Activated CD8-positive, alpha-beta memory T cell treated with anti-CD3 and anti-CD28 coated beads for 24 hours (primary cell): ENCODE measurements around the gene PRSS21.

Experiments used
- DNase-seq: peaks from one replicate; pipeline ENCODE4 v3.0.0-alpha.2; 2020

PRSS21 gene

GRCh38 chr16:2826591-2827373 lies 9.7 kb downstream of the PRSS21 start:
- no peak for DNase-seq

DNA sequence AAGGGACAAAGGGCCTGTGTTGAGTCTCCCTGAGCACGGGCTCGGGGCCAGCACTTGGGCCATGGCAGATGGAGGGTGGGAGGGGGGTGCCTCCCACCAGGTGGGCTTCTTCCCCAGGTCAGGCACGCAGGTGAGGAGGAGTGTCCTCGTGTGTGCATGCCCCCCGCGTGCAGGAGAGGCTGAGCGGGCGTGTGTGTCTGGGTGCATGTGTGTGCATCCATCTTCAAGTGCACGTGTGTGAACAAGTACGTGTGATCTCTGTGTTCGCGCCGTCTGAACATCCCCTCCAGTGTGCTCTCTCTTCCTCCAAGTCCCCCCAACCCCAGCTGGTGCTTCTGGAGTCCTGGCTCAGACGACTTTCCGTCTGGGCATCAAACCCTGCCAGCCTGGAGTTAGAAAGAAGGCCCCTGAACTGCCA lies 10.3 kb downstream of the PRSS21 start:
- DNase-seq: no peak

DNA sequence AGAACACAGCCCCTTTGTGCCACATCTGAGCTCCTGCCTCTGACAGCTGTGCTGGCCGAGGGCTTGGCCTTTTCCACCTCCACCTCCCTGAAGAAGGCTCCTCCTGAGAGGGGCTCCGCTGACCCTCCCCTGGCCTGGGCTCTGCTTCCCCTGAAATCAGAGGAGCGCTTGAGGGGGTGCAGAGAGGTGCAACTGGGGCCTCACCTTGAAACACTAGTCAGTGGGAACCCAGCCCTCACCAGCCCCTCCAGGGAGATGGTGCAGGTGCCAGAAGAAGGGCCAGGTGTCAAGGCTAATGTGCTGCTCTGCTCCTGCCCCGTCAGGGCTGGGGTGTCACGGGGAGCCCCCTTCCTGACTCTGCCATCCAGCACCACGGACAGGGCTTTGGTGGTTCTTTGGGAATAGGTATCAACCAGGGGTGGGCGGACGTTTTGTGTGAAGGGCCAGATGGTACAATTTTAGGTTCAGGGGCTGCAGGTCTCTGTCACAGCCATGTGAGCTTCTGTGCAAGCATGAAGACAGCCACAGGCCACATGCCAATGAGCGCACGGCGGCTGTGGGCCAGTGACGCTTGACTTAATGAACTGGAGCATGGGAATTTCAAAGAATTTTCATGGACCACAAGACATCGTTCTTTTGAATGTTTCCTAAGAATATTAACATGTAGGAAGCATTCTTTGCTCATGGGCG lies 10.9 kb downstream of the PRSS21 start:
- DNase-seq: no peak

DNA sequence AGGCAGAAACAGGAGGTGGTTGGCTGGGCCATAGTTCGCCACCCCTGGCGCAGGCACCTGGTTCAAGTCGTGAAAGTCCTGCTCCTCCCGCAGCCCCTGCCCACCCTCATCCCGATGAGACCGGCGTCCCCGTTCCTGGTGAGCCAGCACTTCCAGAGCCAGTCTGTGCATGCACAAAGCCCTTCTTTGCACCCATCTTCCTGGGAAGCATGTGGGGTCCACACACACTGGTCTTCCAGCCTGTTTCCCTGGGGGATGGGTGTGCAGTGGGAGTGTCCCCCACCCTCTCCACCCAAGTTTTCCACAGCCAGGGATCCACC lies 11.4 kb downstream of the PRSS21 start:
- no peak for DNase-seq

- DNase-seq: no peak
Observed at GRCh38 chr16:2828876-2829430, 11.9 kb downstream of the PRSS21 start.

DNA sequence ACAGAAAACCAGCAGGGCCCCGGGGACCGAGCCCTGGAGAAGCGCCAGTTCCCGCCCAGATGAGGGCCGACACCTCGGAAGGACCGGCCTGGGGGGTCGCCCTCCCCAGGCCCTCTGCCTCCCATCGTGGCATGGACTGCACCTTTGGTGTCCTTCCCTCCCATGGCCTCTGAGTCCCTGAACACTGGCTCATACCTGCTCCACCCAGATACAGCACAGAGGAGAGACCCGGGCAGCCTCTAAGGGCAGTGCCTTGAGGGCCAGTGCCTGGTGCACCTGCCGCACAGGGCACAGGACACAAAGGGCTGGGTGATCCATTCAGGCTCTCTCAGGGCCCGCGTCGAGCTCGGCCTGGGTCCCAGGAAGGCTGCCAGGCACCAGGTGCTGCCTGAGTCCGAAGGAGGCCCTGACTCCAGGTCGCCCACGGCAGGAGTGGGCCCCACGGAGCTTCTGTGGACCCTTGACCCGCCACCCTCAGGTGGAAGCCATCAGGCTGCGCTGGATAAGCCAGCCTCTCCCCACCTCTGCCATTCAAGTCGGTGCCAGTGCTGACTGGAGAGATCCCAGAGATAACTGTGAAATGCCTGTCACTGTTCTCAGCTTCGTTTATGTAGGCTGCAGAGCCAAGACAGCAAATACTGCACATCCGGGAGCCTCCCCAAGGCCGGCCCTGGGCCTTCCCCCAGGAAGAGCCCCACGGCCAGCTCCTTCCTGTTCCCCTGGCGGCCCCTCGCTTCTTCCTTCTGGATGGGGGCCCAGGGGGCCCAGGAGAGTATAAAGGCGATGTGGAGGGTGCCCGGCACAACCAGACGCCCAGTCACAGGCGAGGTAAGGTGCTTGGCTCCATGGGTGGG lies 12.7 kb downstream of the PRSS21 start, which contains the start of gene ZG16B:
Gene ZG16B, plus strand, starts transcription at position 803 of the 854 bp plus-strand sequence. CDS start 139 bp downstream, outside the sequence.
- DNase-seq: no peak

DNA sequence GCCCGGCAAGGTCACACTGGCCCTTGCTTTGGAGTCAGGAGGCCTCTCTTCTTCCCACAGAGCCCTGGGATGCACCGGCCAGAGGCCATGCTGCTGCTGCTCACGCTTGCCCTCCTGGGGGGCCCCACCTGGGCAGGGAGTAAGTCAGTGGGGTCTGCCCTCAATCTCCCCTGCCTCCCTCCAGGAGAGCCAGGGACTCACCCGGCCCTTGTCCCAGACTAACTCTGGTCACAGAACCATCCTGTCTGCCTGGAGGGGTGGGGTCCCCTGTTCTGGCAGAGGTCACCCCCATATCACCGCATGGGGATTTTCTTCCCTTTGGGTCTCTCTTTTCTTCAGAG lies 13.3 kb downstream of the PRSS21 start:
- DNase-seq: no peak

DNA sequence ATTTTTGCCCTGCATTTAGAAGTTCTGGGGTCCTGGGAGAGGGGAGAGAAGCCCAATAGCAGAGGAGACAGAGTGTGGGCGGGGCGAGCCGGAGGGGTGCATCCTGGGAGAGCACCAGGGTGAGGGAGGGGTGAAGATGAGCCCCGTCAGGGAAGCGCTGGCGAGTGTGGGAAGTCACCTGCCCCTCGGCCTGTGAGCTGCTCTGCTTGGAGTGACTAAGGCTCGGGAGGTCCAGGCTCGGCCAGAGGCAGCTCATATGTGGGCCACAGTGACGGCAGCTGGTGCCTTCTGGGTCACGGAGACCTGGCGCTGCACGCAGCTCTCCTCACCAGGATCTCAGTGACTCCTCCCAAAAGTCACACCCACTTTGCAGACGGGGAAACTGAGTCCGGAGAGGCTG lies 14.2 kb downstream of the PRSS21 start:
- DNase-seq: no peak

GRCh38 chr16:2833776-2834175 lies 16.7 kb downstream of the PRSS21 start:
- DNase-seq: no peak

GRCh38 chr16:2834968-2835367 lies 17.9 kb downstream of the PRSS21 start:
- DNase-seq: no peak

DNA sequence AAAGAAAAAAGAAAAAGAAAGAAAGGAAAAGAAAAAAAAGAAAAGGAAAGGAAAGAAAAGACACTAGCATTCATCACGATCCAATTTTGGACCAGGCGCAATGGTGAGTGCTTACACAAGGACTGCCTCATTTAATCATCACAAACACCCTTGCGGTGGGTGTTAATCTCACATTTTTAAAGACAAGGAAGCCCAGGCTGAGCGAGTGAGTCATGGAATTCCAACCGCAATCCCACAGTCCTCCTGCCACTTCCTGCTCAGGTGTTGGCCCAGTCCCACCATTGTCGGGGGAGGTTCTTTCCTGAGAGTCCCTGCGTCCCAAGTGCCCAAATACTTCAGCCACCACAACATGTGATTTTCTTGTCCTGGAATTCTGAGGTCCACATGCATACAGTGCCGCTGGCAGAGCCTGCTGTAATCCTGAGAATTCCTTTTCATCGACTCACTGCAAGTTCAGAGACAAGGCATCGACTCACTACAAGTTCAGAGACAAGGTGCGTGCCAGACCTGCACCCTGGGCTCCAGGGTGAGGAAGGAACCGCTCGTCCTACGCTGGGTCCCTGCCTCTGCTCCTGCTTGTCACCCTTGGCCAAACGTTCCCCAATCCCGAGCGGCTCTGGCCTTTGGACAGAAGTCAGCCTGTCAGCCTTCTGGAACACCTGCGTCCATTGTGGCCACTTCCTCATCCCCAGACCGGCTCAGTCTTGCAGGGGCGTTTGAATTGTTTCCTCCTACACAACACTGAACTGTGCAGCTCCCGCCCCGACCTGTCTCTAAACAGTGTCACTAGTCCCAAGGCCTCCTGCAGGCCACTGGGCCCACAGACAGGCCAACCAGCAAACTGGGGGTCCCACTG lies 18.8 kb downstream of the PRSS21 start:
- no peak for DNase-seq

GRCh38 chr16:2836646-2837508 lies 19.8 kb downstream of the PRSS21 start:
- no peak for DNase-seq

DNA sequence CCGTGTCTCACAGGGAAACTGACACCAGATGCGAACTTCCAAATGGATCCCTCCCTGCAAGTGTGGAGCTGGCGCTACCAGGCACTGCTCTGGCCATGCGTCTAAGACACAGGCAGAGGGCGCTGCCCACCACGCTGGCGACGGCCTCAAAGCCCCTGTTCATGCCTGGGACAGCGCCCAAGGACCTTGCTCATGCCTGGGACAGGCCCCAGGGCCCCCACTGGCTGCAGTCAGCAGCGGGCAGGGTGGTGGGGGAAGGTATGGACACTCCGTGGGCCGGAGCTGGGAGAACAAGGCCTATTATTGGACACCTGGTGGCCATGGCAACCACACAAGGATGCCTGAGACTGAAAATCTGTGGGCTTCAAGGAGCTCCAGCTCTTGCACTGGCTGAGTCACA lies 21.9 kb downstream of the PRSS21 start:
- peak; percentile 83 for DNase-seq

DNA sequence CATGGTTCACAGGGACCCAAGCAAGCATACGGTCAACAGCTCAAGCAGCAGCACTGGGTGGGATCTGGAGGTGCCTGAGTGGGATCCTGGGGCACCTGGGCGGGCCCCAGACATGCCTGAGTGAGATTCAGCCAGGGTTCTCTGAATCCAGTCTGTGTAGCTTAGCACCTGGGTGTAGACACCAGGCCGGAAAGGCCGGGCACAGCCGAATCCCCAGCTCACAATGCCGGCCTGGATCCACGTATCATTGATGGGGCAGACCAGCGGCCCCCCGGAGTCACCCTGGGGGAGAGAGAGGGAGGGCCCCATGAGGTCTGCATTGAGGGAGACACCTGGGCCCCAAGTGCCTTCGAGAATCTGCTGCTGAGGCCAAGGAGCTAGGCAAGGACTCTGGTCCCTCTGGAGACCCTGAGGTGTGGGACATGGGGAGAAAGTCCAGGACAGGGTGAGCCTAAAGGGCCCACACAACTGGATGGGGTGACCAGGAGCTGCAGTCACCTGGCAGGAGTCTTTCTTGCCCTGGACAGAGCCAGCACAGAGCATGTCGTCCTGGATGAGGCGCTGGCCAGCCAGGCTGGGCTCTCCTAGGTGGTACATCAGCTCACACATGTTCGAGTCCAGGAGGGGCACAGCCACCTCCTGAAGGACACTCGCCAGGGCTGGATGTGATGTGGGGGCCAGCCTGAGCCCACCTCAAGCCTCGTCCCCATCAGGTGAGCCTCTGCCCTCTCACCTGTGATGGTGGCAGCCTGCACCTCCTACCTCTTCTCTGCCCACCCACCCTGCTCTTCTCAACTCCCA lies 22.8 kb downstream of the PRSS21 start:
- no peak for DNase-seq

- no peak for DNase-seq
Observed at GRCh38 chr16:2840914-2841313, 23.9 kb downstream of the PRSS21 start.

GRCh38 chr16:2841606-2842339 lies 24.7 kb downstream of the PRSS21 start:
- no peak for DNase-seq

- DNase-seq: peak; percentile 93
Observed at GRCh38 chr16:2842340-2843000, 25.4 kb downstream of the PRSS21 start.

GRCh38 chr16:2843526-2843925 lies 26.5 kb downstream of the PRSS21 start:
- DNase-seq: no peak

DNA sequence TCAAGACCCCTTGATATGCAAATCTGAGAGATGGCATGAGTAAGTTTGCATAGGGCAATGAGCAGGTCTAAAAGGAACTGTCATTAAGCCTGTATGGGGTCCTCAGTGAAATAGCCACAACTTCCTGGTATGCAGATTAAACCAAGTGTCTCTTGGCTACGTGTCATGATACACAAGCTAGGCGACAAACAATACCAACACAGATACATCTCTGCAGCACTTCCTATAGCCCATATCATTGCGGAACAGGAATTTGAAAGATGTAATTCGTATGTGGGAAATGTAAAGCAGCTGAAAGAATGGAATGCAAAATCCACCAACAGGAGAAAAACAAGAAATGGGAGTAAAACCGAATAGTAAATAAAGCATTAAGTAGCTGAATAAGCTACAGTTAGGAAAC lies 28.1 kb downstream of the PRSS21 start:
- DNase-seq: no peak
